ENCODE data around the gene MRPL32.

DNA sequence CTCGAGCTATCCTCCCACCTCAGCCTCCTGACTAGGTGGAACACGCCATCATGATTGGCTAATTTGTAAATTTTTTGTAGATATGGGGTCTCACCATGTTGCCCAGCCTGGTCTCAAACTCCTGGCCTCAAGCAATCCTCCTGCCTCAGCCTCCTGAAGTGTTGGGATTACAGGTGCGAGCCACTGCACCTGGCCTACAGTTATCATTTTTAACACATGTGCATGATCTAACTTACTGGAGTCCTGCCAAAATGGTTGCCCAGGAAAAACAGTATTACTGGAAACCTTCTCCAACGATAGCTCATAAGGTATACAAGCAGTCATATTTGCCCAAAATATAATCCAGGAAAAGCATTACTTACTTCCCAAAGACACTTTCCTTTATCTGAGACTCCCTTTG, 20.2 kb downstream of the MRPL32 start:
- TF ChIP-seq, protein P1, sequence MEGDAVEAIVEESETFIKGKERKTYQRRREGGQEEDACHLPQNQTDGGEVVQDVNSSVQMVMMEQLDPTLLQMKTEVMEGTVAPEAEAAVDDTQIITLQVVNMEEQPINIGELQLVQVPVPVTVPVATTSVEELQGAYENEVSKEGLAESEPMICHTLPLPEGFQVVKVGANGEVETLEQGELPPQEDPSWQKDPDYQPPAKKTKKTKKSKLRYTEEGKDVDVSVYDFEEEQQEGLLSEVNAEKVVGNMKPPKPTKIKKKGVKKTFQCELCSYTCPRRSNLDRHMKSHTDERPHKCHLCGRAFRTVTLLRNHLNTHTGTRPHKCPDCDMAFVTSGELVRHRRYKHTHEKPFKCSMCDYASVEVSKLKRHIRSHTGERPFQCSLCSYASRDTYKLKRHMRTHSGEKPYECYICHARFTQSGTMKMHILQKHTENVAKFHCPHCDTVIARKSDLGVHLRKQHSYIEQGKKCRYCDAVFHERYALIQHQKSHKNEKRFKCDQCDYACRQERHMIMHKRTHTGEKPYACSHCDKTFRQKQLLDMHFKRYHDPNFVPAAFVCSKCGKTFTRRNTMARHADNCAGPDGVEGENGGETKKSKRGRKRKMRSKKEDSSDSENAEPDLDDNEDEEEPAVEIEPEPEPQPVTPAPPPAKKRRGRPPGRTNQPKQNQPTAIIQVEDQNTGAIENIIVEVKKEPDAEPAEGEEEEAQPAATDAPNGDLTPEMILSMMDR (IDR thresholded peaks at IDR 0.05): no peak
- no peak for TF ChIP-seq POLR2A (IDR thresholded peaks at IDR 0.05)
